GM23338 (cell line): Measurements from ENCODE around the gene SCTR. TPM values are rescaled to one million over a fixed set of nuclear protein-coding genes. Genes with fewer than 3 reads are reported as not detected.

Experiments
- ATAC-seq: fragments of 200-7000 bp; cut with Tn5 transposase; 3 replicates; pipeline ENCODE4 v1.9.1; 2020
- DNase-seq: peaks from one replicate; pipeline ENCODE4 v3.0.0-alpha.2; 2015; ENCODE audit warnings: low spot score
- H2AFZ ChIP-seq: fragments of 200-600 bp; sonication (generic); 2 replicates; pipeline ENCODE4 v1.8.0; 2016; ENCODE audit warnings: antibody characterized with exemption, mild to moderate bottlenecking, moderate library complexity
- H3F3A ChIP-seq: fragments of 200-600 bp; sonication (generic); replicated peaks from 2 replicates; pipeline ENCODE4 v1.8.0; 2017; ENCODE audit warnings: antibody characterized with exemption, mixed run types, low read depth
- H3K27ac ChIP-seq: fragments of 200-600 bp; sonication (generic); 2 replicates; pipeline ENCODE4 v1.6.1; 2016; ENCODE audit warnings: low read depth
- H3K27me3 ChIP-seq: fragments of 200-600 bp; sonication (generic); 2 replicates; pipeline ENCODE4 v1.8.0; 2016; ENCODE audit warnings: mild to moderate bottlenecking, mixed run types, moderate library complexity; ENCODE audit not compliant: insufficient read depth
- H3K36me3 ChIP-seq: fragments of 200-600 bp; sonication (generic); 2 replicates; pipeline ENCODE4 v1.8.0; 2016; ENCODE audit warnings: mild to moderate bottlenecking; ENCODE audit not compliant: insufficient read depth
- H3K4me1 ChIP-seq: fragments of 200-600 bp; sonication (generic); 2 replicates; pipeline ENCODE4 v1.8.0; 2016; ENCODE audit warnings: mild to moderate bottlenecking, moderate library complexity; ENCODE audit not compliant: insufficient read depth
- H3K4me2 ChIP-seq: fragments of 200-600 bp; sonication (generic); 2 replicates; pipeline ENCODE4 v1.7.1; 2017; ENCODE audit warnings: mixed run types
- H3K4me3 ChIP-seq: fragments of 200-600 bp; sonication (generic); 2 replicates; pipeline ENCODE4 v1.6.1; 2016; ENCODE audit warnings: mixed run types
- H3K79me2 ChIP-seq: fragments of 200-600 bp; sonication (generic); replicated peaks from 2 replicates; pipeline ENCODE4 v1.8.0; 2017; ENCODE audit warnings: mild to moderate bottlenecking; ENCODE audit not compliant: insufficient read depth
- H3K9me2 ChIP-seq: fragments of 200-600 bp; sonication (generic); 2 replicates; pipeline ENCODE4 v1.8.0; 2017; ENCODE audit not compliant: insufficient read depth
- H4K20me1 ChIP-seq: fragments of 200-600 bp; sonication (generic); replicated peaks from 2 replicates; pipeline ENCODE4 v1.8.0; 2017; ENCODE audit warnings: mild to moderate bottlenecking; ENCODE audit not compliant: insufficient read depth
- H3K27ac Mint-ChIP-seq: 2 replicates; pipeline ENCODE4 v1.8.0; 2020; ENCODE audit warnings: inconsistent platforms, mild to moderate bottlenecking, moderate library complexity, mixed read lengths
- H3K27me3 Mint-ChIP-seq: 3 replicates; pipeline ENCODE4 v1.8.0; 2022; ENCODE audit warnings: low read depth, mild to moderate bottlenecking, moderate library complexity, mixed read lengths, inconsistent platforms; ENCODE audit not compliant: insufficient read depth, poor library complexity
- H3K36me3 Mint-ChIP-seq: 3 replicates; pipeline ENCODE4 v1.8.0; 2021; ENCODE audit warnings: low read depth, mild to moderate bottlenecking, inconsistent platforms, moderate library complexity, mixed read lengths
- H3K4me1 Mint-ChIP-seq: 3 replicates; pipeline ENCODE4 v1.8.0; 2020; ENCODE audit warnings: mild to moderate bottlenecking, inconsistent platforms, mixed read lengths
- H3K4me3 Mint-ChIP-seq: 3 replicates; pipeline ENCODE4 v1.8.0; 2021; ENCODE audit warnings: moderate library complexity, mild to moderate bottlenecking, inconsistent platforms, mixed read lengths
- H3K9me3 Mint-ChIP-seq: 3 replicates; pipeline ENCODE4 v1.8.0; 2020; ENCODE audit warnings: moderate library complexity, mild to moderate bottlenecking, inconsistent platforms, mixed read lengths
- CREB1 ChIP-seq: fragments of 250-450 bp; sonication (Bioruptor Pico); IDR thresholded peaks from 2 replicates; pipeline ENCODE4 v1.5.0; 2020; ENCODE audit warnings: low read depth, mild to moderate bottlenecking, moderate library complexity
- EZH2 ChIP-seq: fragments of 200-600 bp; sonication (generic); IDR thresholded peaks from one replicate; pipeline ENCODE4 v1.8.0; 2017; ENCODE audit warnings: antibody characterized with exemption, mild to moderate bottlenecking, low read depth; ENCODE audit not compliant: unreplicated experiment
- JUNB ChIP-seq: IDR thresholded peaks from one replicate; pipeline ENCODE4 v1.6.1; 2016; ENCODE audit warnings: antibody characterized with exemption; ENCODE audit not compliant: unreplicated experiment
- NANOG ChIP-seq: IDR thresholded peaks from 2 replicates; pipeline ENCODE4 v1.6.1; 2016; ENCODE audit warnings: antibody characterized with exemption, borderline replicate concordance
- REST ChIP-seq: IDR thresholded peaks from one replicate; pipeline ENCODE4 v1.6.1; 2018; ENCODE audit warnings: antibody characterized with exemption; ENCODE audit not compliant: unreplicated experiment
- STAT1 ChIP-seq: IDR thresholded peaks from one replicate; pipeline ENCODE4 v1.6.1; 2016; ENCODE audit warnings: antibody characterized with exemption; ENCODE audit not compliant: unreplicated experiment
- ZNF331 ChIP-seq: fragments of 250-450 bp; sonication (Bioruptor Pico); IDR thresholded peaks from 2 replicates; pipeline ENCODE4 v1.5.0; 2020; ENCODE audit warnings: low read depth, mild to moderate bottlenecking, moderate library complexity
- ZNF462 ChIP-seq: fragments of 250-450 bp; sonication (Bioruptor Pico); IDR thresholded peaks from 2 replicates; pipeline ENCODE4 v1.5.0; 2020; ENCODE audit warnings: mild to moderate bottlenecking, moderate library complexity
- polyA plus RNA-seq: library from polyadenylated mRNA; unstranded; fragments of >200 nt; fragmentation: Nextera tagmentation; extraction: Ambion mirVana; gene quantifications from 2 replicates; pipeline ENCODE4 v1.2.1, GENCODE V29; 2016
- total RNA-seq: library from RNA; depleted of rRNA; stranded (reverse); fragments of >200 nt; shearing (Covaris generic); gene quantifications from 2 replicates; pipeline ENCODE4 v1.2.3, GENCODE V29; 2014

The SCTR gene
- total and polyA plus RNA-seq, 2 experiments from 2014 or later: not detected

GRCh38 chr2:119419065-119419464 is 105.2 kb downstream of the SCTR start:
- H3K9me3 Mint-ChIP-seq: peaks cover 29% of the 10 kb centered on the region
- Histone ChIP-seq H3K4me2 (no peak overlapping the region), H3K4me3 (no peak overlapping the region), H3K36me3 (no peaks in the 10 kb centered on the region; the same call in 1 of the 2 replicates), H3K9me2 (no peaks in the 10 kb centered on the region), H2AFZ (no peak overlapping the region), H4K20me1 (no peaks in the 10 kb centered on the region), H3K27ac (no peak overlapping the region), H3F3A (no peaks in the 10 kb centered on the region), H3K79me2 (no peaks in the 10 kb centered on the region), H3K4me1 (no peaks in the 10 kb centered on the region), H3K27me3 (no peaks in the 10 kb centered on the region)
- H3K27me3 Mint-ChIP-seq: peaks cover 2% of the 10 kb centered on the region
- peaks cover 8% of the 10 kb centered on the region; the same call in 1 of the 3 replicates for H3K36me3 Mint-ChIP-seq
- no peak overlapping the region for H3K4me3 Mint-ChIP-seq
- no peak for ATAC-seq
- TF ChIP-seq STAT1 (no peak), EZH2 (no peak), NANOG (no peak), REST (no peak), ZNF331 (no peak), JUNB (no peak), CREB1 (CRISPR knock-in tag) (no peak), ZNF462 (CRISPR knock-in tag) (no peak)
- H3K27ac Mint-ChIP-seq: no peak overlapping the region
- H3K4me1 Mint-ChIP-seq: peaks cover 6% of the 10 kb centered on the region; the same call in 2 of the 3 replicates
- no peak for DNase-seq
